ENCODE measurements around the gene BTBD1. TPM values are rescaled to one million over a fixed set of nuclear protein-coding genes. Genes with fewer than 3 reads are reported as not detected.
A peak's percentile ranks its signal among the peaks of the same experiment; 100 is the strongest.
"Not testable (repeated sequence)": the region's sequence is repeated elsewhere in the genome, so short reads cannot be mapped to it uniquely, and the experiment has no call there.

The BTBD1 gene
- polyA plus RNA-seq, 3 donors from 2014 or later = 45.6 to 61.9 (median 56.1) TPM

DNA sequence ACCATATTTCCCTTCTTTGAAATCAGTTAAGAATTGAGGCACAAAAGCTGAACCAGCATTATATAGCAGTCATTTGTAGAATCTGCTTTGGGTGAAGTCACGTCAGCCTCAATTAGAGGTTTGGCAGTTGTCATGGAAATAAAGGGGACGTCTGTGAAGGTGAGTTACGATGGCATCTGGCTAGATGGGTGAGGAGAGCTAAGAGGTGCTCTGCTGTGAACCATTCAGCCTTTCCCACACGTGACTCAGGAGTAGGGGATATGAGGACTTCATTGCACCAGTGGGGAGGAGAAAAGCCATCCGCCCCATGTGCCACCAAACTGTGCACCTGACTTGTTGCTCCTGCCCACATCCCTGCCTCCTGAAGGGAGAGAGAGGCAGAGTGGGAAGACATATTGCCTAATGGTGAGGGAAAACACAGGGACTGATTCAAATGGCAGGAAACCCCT, 52.8 kb downstream of the BTBD1 start:
- peaks cover 0 to 2% (median 0%) of the 10 kb centered on the region in 6 donors for H3K9me3 Mint-ChIP-seq
- peak overlapping the region in 5 of 6 donors; percentile 13 to 69 (median 17) for H3K27ac Mint-ChIP-seq
- no peak for DNase-seq
- H3K27me3 Mint-ChIP-seq (ENCODE audit: low read depth in 3 of 3) = peaks cover 3 to 7% (median 4%) of the 10 kb centered on the region in 3 donors
- no peak overlapping the region for H3K4me3 Mint-ChIP-seq
- H3K4me1 Mint-ChIP-seq = peaks cover 36 to 43% of the 10 kb centered on the region in 2 donors
- peaks cover 0 to 9% (median 4%) of the 10 kb centered on the region in 3 donors for H3K36me3 Mint-ChIP-seq

GRCh38 chr15:83012636-83013035, 54.4 kb downstream of the BTBD1 start:
- Mint-ChIP-seq H3K27me3 (ENCODE audit: low read depth in 3 of 3) (peaks cover 3 to 7% (median 4%) of the 10 kb centered on the region in 3 donors), H3K4me1 (peaks cover 39 to 44% of the 10 kb centered on the region in 2 donors), H3K27ac (peak overlapping the region in 4 of 6 donors; percentile 95 to 99 (median 98)), H3K4me3 (peak overlapping the region; percentile 8 to 100 (median 97)), H3K36me3 (peaks cover 0 to 6% (median 4%) of the 10 kb centered on the region in 3 donors), H3K9me3 (peaks cover 0 to 2% (median 0%) of the 10 kb centered on the region in 6 donors)
- no peak for DNase-seq

- Mint-ChIP-seq H3K27ac (peak overlapping the region; percentile 85 to 99 (median 98)), H3K27me3 (ENCODE audit: low read depth in 3 of 3) (peaks cover 3 to 7% (median 4%) of the 10 kb centered on the region in 3 donors), H3K4me3 (peak overlapping the region; percentile 94 to 100 (median 99)), H3K9me3 (peaks cover 0 to 2% (median 0%) of the 10 kb centered on the region in 6 donors), H3K36me3 (peaks cover 2 to 7% (median 2%) of the 10 kb centered on the region in 3 donors), H3K4me1 (peaks cover 41 to 47% of the 10 kb centered on the region in 2 donors)
- DNase-seq = no peak
These were observed 55.0 kb downstream of the BTBD1 start for GRCh38 chr15:83012076-83012426.

- H3K27me3 Mint-ChIP-seq (ENCODE audit: low read depth in 3 of 3) = peaks cover 3 to 7% (median 4%) of the 10 kb centered on the region in 3 donors
- H3K4me3 Mint-ChIP-seq = peak within 1 kb of the TSS; percentile 94 to 100 (median 99)
- H3K27ac Mint-ChIP-seq = peak within 1 kb of the TSS; percentile 85 to 99 (median 98)
- peaks cover 0 to 2% (median 0%) of the 10 kb centered on the region in 6 donors for H3K9me3 Mint-ChIP-seq
- H3K4me1 Mint-ChIP-seq = peaks cover 42 to 48% of the 10 kb centered on the region in 2 donors
- DNase-seq = peak; percentile 88 to 91 (median 90)
- peaks cover 0 to 9% (median 3%) of the 10 kb centered on the region in 3 donors for H3K36me3 Mint-ChIP-seq
These were observed 55.6 kb downstream of the BTBD1 start, which contains the start of gene C15orf40 for GRCh38 chr15:83011271-83012075. C15orf40 (minus strand) TSS chr15:83011639; CDS start chr15:83011607, 32 bp downstream.

DNA sequence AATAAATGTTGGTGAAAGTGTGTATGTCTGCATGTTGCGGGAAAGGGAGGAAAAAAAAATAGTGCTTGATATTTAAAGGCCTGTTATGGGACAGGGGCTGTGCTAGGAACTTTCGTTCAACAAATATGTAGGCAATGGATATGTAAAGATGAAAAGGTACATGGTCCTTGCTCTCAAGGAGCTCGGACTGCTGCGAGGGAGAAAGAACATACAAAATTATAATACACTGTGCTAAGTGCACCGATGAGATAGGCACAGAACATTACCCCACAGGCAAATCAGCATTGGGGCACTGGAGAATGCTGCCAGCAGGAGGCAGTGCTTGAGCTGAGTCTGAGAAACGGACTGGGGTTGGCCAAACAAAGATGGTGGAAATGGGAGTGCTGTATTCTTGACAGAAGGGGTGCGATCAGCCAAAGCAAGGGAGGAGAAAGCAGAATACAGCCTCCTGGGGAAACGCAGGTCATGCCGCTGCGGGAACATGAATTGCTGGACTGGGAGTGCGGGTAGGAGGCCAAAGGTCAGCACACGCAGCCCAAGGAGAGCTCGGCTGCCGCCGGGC, 56.3 kb downstream of the BTBD1 start:
- DNase-seq = peak; percentile 59 to 66 (median 60)
- Mint-ChIP-seq H3K9me3 (peaks cover 0 to 2% (median 0%) of the 10 kb centered on the region in 6 donors), H3K4me3 (peak overlapping the region; percentile 94 to 100 (median 99)), H3K36me3 (peaks cover 0 to 9% (median 3%) of the 10 kb centered on the region in 3 donors), H3K4me1 (peaks cover 42 to 48% of the 10 kb centered on the region in 2 donors), H3K27me3 (ENCODE audit: low read depth in 3 of 3) (peaks cover 3 to 7% (median 4%) of the 10 kb centered on the region in 3 donors), H3K27ac (peak overlapping the region; percentile 85 to 99 (median 98))

DNA sequence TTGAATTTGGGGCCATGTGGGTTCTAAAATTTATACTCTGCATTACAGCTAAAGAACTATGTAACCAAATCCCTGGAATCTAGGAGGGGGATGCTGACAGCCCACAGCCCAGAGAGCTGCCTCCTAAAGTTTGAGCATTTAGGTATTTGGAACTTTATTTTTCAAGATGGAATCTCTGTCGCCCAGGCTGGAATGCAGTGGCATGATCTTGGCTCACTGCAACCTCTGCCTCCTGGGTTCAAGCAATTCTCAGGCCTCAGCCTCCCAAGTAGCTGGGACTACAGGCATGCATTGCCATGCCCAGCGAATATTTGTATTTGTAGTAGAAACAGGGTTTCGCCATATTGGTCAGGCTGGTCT, 66.4 kb downstream of the BTBD1 start:
- H3K4me1 Mint-ChIP-seq = peaks cover 7 to 11% of the 10 kb centered on the region in 2 donors
- not testable (repeated sequence) for DNase-seq; H3K36me3 Mint-ChIP-seq; H3K9me3 Mint-ChIP-seq; H3K27me3 Mint-ChIP-seq (ENCODE audit: low read depth in 3 of 3)
- H3K4me3 Mint-ChIP-seq = peak overlapping the region in 1 of 5 donors; percentile 59
- H3K27ac Mint-ChIP-seq = peak overlapping the region in 4 of 6 donors; percentile 44 to 82 (median 64)

- Mint-ChIP-seq H3K36me3 (peaks cover 0 to 4% (median 0%) of the 10 kb centered on the region in 3 donors), H3K27me3 (ENCODE audit: low read depth in 3 of 3) (peaks cover 0 to 2% (median 0%) of the 10 kb centered on the region in 3 donors), H3K4me3 (peak overlapping the region; percentile 59 to 81 (median 72)), H3K9me3 (no peaks in the 10 kb centered on the region), H3K4me1 (peaks cover 7 to 11% of the 10 kb centered on the region in 2 donors), H3K27ac (peak overlapping the region; percentile 44 to 82 (median 72))
- DNase-seq = peak; percentile 31 to 55 (median 32)
These were observed 67.0 kb downstream of the BTBD1 start for GRCh38 chr15:82999905-83000671.

- Mint-ChIP-seq H3K36me3 (no peaks in the 10 kb centered on the region), H3K27ac (no peak overlapping the region), H3K27me3 (ENCODE audit: low read depth in 3 of 3) (peaks cover 0 to 2% (median 0%) of the 10 kb centered on the region in 3 donors), H3K4me1 (peaks cover 7 to 11% of the 10 kb centered on the region in 2 donors), H3K4me3 (no peak overlapping the region), H3K9me3 (no peaks in the 10 kb centered on the region)
- no peak for DNase-seq
These were observed 67.6 kb downstream of the BTBD1 start for GRCh38 chr15:82999426-82999825.

- DNase-seq = no peak
- Mint-ChIP-seq H3K9me3 (no peaks in the 10 kb centered on the region), H3K4me3 (no peak overlapping the region), H3K4me1 (peaks cover 7 to 11% of the 10 kb centered on the region in 2 donors), H3K27ac (no peak overlapping the region), H3K27me3 (ENCODE audit: low read depth in 3 of 3) (peaks cover 0 to 2% (median 0%) of the 10 kb centered on the region in 3 donors), H3K36me3 (peaks cover 4% of the 10 kb centered on the region in 3 donors)
These were observed 71.1 kb downstream of the BTBD1 start for GRCh38 chr15:82995938-82996337.

- Mint-ChIP-seq H3K27me3 (ENCODE audit: low read depth in 3 of 3) (peaks cover 0 to 2% (median 0%) of the 10 kb centered on the region in 3 donors), H3K4me3 (no peak overlapping the region), H3K4me1 (peaks cover 4 to 10% of the 10 kb centered on the region in 2 donors), H3K36me3 (peaks cover 4 to 9% (median 7%) of the 10 kb centered on the region in 3 donors), H3K9me3 (no peaks in the 10 kb centered on the region), H3K27ac (no peak overlapping the region)
- DNase-seq = no peak
These were observed 72.0 kb downstream of the BTBD1 start for GRCh38 chr15:82995076-82995475.

GRCh38 chr15:82993144-82993543, 73.9 kb downstream of the BTBD1 start:
- no peak for DNase-seq
- Mint-ChIP-seq H3K4me1 (peaks cover 3 to 9% of the 10 kb centered on the region in 2 donors), H3K27me3 (ENCODE audit: low read depth in 3 of 3) (peaks cover 0 to 2% (median 0%) of the 10 kb centered on the region in 3 donors), H3K36me3 (peaks cover 4 to 18% (median 9%) of the 10 kb centered on the region in 3 donors), H3K9me3 (no peaks in the 10 kb centered on the region), H3K27ac (no peak overlapping the region), H3K4me3 (no peak overlapping the region)

- no peak overlapping the region for H3K27ac Mint-ChIP-seq
- peaks cover 4 to 19% (median 9%) of the 10 kb centered on the region in 3 donors for H3K36me3 Mint-ChIP-seq
- H3K9me3 Mint-ChIP-seq = no peaks in the 10 kb centered on the region
These were observed 74.5 kb downstream of the BTBD1 start for GRCh38 chr15:82992436-82992998.

DNA sequence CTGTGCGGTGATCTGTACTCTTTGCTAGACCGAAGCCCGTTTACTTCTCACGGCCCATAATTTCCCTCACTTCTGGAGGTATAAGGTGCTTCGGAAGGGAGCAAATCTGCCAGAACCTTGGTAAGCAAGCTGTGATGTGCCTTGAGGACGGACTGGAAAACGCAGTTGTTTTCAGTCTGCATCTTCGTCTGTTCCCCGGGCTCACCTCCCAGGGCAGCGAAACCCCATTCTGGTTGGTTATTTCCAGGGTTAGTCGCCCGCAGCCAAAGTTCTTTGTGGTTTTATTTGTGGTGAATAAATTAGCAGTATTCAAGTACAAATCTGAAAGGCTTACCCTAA, 80.6 kb downstream of the BTBD1 start:
- Mint-ChIP-seq H3K9me3 (no peaks in the 10 kb centered on the region), H3K4me3 (peak overlapping the region; percentile 98 to 100 (median 99)), H3K4me1 (peaks cover 29 to 41% of the 10 kb centered on the region in 2 donors), H3K27me3 (ENCODE audit: low read depth in 3 of 3) (peaks cover 0 to 3% (median under 1%) of the 10 kb centered on the region in 3 donors), H3K36me3 (peaks cover 0 to 19% (median 6%) of the 10 kb centered on the region in 3 donors), H3K27ac (peak overlapping the region; percentile 88 to 97 (median 94))
- no peak for DNase-seq

More at GRCh38 chr15:82992436-82992998, 74.5 kb downstream of the BTBD1 start:
- H3K27me3 Mint-ChIP-seq (ENCODE audit: low read depth in 3 of 3) = peaks cover 0 to 2% (median 0%) of the 10 kb centered on the region in 3 donors
- no peak for DNase-seq
- peaks cover 5 to 10% of the 10 kb centered on the region in 2 donors for H3K4me1 Mint-ChIP-seq
- H3K4me3 Mint-ChIP-seq = no peak overlapping the region
